HK-2 (cell line): ENCODE results near the gene MAPRE3.

ENCODE experiments used
- DNase-seq: peaks from one replicate; pipeline ENCODE4 v3.0.0-alpha.2; 2018; ENCODE audit not compliant: unreplicated experiment

The MAPRE3 gene

GRCh38 chr2:26983746-26984145, 13.3 kb downstream of the MAPRE3 start:
- DNase-seq, result no peak

DNA sequence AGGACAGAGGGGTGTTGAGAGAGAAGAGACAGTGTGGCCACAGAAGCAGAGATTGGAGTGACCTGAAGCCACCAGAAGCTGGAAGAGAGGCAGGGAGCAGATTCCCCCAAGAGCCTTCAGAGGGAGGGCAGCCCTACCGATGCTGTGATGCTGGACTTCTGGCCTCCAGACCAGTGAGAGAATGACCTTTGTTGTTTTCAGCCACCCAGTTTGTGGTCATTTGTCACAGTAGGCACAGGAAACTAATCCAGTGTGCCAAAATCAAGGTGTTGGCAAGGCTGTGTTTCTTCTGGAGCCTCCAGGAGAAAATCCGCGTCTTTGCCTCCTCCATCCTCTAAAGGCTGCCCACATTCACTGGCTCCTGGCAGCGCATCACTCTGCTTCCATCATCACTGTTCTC, 15.4 kb downstream of the MAPRE3 start:
- no peak for DNase-seq

DNA sequence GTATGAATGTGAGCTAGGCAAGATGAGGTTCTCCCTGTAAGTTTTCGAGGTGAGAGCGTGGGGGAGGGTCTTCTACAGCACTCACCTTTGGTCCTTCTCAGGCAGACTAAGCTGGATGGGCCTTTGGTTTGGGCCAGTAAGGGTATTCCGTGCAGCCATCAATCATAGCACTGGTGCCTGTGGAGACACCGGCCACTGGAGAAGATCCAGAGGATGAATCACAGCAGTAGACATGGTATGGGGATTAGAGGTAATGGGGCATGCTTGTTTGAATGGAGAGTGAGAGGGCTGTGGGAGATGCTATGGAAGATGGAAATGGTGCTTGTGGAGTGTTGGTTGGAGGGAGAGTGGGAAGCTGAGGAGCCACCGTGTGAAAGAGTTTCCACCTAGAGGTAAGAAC, 16.1 kb downstream of the MAPRE3 start:
- no peak for DNase-seq

- DNase-seq, result peak; percentile 55
These were observed 17.8 kb downstream of the MAPRE3 start for GRCh38 chr2:26988058-26988860.

DNA sequence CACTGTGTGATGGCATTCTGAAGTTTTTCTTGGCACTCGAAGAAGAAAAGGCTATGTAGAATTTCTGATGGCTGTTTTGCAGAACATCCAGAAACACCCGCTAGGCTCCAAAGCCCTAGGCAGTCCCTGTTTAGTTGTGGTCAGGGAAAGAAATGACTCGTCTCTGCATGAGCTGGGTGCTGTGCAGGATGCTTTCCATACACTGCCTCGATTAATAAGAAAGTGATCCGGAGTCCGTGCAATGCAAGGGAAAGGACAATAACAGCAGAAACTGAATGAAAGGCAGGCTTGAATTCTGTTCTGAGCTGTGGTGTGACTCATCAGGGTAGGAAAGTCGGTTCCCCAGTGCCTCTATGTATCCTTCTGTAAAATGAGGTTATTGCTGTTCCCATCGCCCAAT, 18.7 kb downstream of the MAPRE3 start:
- DNase-seq, result no peak

DNA sequence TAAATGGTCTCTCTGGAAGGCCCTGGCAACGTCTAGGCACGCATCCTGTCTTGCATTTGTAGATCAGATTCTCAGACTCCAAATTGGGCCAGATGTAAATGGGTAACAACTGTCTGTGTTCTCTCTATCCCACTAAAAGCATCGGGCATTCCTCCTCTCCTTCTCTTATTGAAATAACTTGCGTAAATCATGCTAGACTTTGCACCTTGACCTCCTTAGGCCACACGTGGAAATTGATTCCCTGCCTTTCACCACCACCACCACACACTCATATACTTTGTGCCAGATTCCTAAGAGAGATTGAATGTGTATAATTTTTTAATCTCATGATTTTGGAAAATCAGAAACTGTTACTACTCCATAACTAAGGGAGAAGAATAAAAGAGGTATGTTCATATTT, 21.3 kb downstream of the MAPRE3 start:
- no peak for DNase-seq

- no peak for DNase-seq
These were observed 23.3 kb downstream of the MAPRE3 start for GRCh38 chr2:26993768-26994167.

DNA sequence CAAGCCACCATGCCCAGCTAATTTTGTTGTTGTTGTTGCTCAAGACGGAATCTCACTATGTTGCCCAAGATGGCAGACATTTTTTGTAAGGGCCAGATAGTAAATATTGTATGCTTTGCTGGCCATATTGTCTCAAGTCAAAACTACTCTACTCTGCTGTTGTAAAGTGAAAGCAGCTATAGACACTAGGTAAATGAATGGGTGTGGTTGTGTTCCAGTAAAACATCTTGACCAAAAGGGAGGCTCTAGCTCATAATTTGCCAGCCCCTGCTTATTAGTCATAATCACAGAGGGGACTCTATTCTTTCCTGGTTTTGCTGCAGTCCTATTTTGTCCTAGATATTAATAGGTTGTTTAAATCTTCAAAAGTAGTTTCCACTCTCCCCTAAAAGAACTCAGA, 24.5 kb downstream of the MAPRE3 start:
- no peak for DNase-seq

- no peak for DNase-seq
These were observed 27.0 kb downstream of the MAPRE3 start for GRCh38 chr2:26997394-26997793.

- DNase-seq, result no peak
These were observed 27.9 kb downstream of the MAPRE3 start for GRCh38 chr2:26998323-26998722.

- no peak for DNase-seq
These were observed 29.8 kb downstream of the MAPRE3 start for GRCh38 chr2:27000228-27000627.

DNA sequence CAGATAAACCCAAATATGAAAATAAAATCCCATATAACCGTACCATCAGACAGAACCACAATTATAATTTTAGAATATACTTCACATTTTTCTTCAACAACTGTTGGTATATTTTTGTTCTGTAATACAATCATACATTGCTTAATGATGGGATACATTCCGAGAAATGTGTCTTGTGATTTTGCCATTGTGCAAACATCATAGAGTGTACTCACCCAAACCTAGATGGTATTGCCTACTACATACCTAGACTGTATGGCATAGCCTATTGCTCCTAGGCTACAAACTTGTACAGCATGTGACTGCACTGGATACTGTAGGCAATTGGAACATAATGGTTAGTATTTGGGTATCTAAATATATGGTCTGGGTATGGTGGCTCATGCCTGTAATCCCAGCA, 30.6 kb downstream of the MAPRE3 start:
- DNase-seq, result no peak

GRCh38 chr2:27001950-27002349, 31.5 kb downstream of the MAPRE3 start:
- DNase-seq, result no peak

- no peak for DNase-seq
These were observed 32.6 kb downstream of the MAPRE3 start for GRCh38 chr2:27003007-27003406.

- no peak for DNase-seq
These were observed 33.4 kb downstream of the MAPRE3 start for GRCh38 chr2:27003857-27004256.

GRCh38 chr2:27006602-27007415, 36.4 kb downstream of the MAPRE3 start:
- DNase-seq, result no peak

- no peak for DNase-seq
These were observed 37.3 kb downstream of the MAPRE3 start for GRCh38 chr2:27007416-27008374.

GRCh38 chr2:27008678-27009077, 38.2 kb downstream of the MAPRE3 start:
- DNase-seq, result no peak

DNA sequence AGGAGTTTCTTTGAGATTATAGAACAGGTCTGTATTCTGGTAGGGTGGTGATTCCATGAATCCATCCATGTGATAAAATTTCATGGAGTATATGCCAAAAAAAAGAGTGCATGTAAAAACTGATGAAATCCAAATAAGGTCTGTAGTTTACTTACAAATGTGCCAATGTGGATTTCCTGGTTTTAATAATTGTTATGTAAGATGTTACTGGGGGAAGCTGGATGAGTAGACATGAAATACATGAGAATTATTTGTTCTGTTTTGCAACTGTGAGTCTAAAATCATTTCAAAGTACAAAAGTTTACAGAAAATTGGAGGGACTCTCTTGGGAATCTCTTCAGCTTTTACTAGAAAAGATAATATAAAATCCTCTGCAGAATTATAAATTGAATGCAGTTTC, 38.6 kb downstream of the MAPRE3 start:
- no peak for DNase-seq

- no peak for DNase-seq
These were observed 39.3 kb downstream of the MAPRE3 start for GRCh38 chr2:27009716-27010115.

DNA sequence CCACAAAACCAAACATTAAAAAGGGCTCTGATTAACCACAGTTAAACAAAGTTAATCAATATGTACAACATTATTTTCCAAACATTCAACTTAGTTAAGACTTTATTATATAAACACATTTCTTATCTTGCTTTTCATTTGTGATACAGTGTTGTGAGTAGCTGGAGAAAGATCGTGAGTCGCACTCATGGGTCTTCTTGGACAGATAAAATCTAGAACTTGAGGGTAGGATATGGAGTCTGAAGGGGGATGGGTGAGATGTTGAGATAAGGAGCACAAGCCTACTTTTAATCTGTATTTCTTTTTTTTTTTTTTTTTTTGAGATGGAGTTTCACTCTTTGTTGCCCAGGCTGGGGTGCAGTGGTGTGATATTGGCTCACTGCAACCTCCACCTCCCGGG, 39.7 kb downstream of the MAPRE3 start:
- no peak for DNase-seq

DNA sequence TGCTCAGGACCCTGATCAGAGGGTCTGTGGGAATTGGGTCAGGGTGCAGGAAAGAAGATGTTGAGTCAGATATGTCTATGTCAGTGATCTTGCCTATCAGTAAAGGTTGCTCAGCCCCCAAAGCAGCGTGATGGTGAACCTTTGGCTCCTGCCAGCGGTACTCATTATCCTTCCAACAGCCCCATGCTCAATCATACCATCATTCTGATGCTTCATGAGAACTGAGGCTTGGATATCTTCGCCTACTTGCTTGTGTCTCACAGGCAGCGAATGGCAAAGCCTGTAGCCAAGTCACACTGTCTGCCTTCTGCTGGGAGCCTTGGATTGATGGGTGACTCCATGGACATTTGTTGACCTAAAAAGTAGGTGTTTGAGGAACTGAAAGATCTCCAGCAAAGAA, 43.3 kb downstream of the MAPRE3 start:
- no peak for DNase-seq
